ENCODE measurements around the gene HIPK2.

Gene HIPK2

DNA sequence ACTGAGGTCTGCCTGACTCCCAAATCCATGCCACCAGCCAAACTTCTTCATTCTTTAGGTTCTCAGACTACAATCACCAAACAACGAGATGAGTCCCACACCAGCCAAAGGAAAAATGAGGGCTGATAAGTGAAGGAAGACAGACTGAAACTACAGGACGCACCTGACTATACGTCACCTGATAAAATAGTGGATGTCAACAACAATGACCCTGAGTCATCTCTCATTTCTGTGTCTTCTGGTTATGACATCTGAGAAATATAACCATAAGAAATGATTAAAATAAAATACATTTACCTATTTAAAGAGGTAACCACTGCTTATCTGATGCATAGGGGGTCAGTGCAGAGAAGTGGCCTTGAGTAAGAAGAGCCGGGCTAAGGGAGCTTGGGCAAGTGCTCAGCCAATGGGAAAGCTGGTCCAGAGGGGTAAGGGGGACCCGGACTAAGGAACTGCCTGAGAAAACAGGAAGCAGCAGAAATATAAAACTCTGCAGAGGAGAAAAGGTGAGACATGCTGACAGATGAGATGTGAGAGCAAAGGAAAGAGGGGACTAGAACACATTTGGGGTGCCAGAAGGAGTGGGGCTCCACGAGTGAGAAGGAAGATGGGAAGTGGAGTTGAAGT lies 51.8 kb downstream of the HIPK2 start:
- peak; percentile 75 for DNase-seq (ENCODE audit: low read depth)
- TF ChIP-seq, protein P1, sequence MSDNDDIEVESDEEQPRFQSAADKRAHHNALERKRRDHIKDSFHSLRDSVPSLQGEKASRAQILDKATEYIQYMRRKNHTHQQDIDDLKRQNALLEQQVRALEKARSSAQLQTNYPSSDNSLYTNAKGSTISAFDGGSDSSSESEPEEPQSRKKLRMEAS (IDR thresholded peaks at IDR 0.05; ENCODE audit: low read depth, low read length), result no peak
- TF ChIP-seq MYC (IDR thresholded peaks at IDR 0.05; ENCODE audit: low read depth, low read length) (no peak), POLR2A (IDR thresholded peaks at IDR 0.05; ENCODE audit: extremely low read depth, insufficient read length) (no peak)
- TF ChIP-seq, protein P2, sequence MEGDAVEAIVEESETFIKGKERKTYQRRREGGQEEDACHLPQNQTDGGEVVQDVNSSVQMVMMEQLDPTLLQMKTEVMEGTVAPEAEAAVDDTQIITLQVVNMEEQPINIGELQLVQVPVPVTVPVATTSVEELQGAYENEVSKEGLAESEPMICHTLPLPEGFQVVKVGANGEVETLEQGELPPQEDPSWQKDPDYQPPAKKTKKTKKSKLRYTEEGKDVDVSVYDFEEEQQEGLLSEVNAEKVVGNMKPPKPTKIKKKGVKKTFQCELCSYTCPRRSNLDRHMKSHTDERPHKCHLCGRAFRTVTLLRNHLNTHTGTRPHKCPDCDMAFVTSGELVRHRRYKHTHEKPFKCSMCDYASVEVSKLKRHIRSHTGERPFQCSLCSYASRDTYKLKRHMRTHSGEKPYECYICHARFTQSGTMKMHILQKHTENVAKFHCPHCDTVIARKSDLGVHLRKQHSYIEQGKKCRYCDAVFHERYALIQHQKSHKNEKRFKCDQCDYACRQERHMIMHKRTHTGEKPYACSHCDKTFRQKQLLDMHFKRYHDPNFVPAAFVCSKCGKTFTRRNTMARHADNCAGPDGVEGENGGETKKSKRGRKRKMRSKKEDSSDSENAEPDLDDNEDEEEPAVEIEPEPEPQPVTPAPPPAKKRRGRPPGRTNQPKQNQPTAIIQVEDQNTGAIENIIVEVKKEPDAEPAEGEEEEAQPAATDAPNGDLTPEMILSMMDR (IDR thresholded peaks at IDR 0.05; ENCODE audit: low read depth, low read length), result no peak
- H3K4me3 ChIP-seq (ENCODE audit: low read depth, low read length), result no peak overlapping the region

DNA sequence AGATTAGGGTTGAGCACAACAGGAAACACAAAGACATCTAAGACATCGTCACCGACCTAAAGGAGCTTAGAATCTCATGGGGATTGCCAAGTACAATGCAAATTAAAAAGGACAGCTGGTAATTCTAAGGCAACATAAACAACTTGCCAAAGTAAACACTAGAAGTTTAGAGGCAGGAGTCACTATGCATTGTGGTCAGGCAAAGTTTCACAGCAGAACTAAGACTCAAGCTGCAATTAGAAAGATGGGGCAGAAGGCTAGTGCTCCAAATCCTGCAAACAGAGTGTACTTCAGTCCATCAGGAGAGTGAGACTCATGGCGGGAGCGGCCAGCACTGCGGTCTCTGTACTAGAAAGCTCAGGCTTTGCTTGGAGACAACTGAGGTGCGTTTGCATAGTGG lies 52.7 kb downstream of the HIPK2 start:
- no peak overlapping the region for H3K4me3 ChIP-seq (ENCODE audit: low read depth, low read length)
- TF ChIP-seq, protein P1 (IDR thresholded peaks at IDR 0.05; ENCODE audit: low read depth, low read length), result no peak
- TF ChIP-seq POLR2A (IDR thresholded peaks at IDR 0.05; ENCODE audit: extremely low read depth, insufficient read length) (no peak), MYC (IDR thresholded peaks at IDR 0.05; ENCODE audit: low read depth, low read length) (no peak)
- TF ChIP-seq, protein P2 (IDR thresholded peaks at IDR 0.05; ENCODE audit: low read depth, low read length), result no peak
- DNase-seq (ENCODE audit: low read depth), result no peak

DNA sequence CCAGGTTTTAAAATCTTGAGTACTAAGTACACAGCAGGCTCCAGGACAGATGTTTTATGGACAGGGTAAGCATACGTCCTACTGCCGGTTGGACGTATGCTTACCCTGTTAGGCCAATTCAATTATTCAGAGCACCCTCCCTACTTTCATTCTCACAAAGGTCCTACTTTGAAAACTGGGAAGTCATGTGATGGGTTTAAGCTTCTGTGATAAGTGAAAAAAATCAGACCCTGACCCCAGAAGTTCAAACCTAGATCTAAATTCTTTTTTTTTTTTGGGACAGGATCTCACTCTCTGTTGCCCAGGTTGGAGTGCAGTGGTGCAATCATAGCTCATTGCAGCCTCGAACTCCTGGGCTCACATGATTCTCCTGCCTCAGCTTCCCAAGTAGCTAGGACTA lies 55.2 kb downstream of the HIPK2 start:
- H3K4me3 ChIP-seq (ENCODE audit: low read depth, low read length), result no peak overlapping the region
- TF ChIP-seq, protein P2 (IDR thresholded peaks at IDR 0.05; ENCODE audit: low read depth, low read length), result no peak
- TF ChIP-seq POLR2A (IDR thresholded peaks at IDR 0.05; ENCODE audit: extremely low read depth, insufficient read length), result no peak
- TF ChIP-seq, protein P1 (IDR thresholded peaks at IDR 0.05; ENCODE audit: low read depth, low read length), result no peak
- no peak for TF ChIP-seq MYC (IDR thresholded peaks at IDR 0.05; ENCODE audit: low read depth, low read length)
- DNase-seq (ENCODE audit: low read depth), result no peak

DNA sequence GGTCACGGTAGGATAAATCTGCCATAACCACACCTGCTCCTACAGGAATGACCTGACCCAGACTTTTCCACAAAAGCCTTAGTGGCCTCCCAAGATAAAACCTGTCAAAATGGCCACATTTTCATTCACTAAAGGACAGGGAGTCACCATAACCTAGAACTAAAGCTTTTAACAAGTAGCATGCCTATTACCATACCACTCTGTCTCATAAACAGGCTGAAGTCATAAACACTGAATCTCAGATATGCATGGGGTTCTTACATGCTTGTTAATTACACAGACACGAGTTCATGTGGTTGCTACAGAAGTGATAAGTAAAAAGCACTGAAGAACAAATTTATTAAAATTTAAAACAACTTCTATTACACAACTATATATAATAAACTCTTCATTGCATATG lies 56.0 kb downstream of the HIPK2 start:
- DNase-seq (ENCODE audit: low read depth), result no peak
- TF ChIP-seq MYC (IDR thresholded peaks at IDR 0.05; ENCODE audit: low read depth, low read length), result no peak
- TF ChIP-seq, protein P1 (IDR thresholded peaks at IDR 0.05; ENCODE audit: low read depth, low read length), result no peak
- TF ChIP-seq POLR2A (IDR thresholded peaks at IDR 0.05; ENCODE audit: extremely low read depth, insufficient read length), result no peak
- TF ChIP-seq, protein P2 (IDR thresholded peaks at IDR 0.05; ENCODE audit: low read depth, low read length), result no peak
- H3K4me3 ChIP-seq (ENCODE audit: low read depth, low read length), result no peak overlapping the region

DNA sequence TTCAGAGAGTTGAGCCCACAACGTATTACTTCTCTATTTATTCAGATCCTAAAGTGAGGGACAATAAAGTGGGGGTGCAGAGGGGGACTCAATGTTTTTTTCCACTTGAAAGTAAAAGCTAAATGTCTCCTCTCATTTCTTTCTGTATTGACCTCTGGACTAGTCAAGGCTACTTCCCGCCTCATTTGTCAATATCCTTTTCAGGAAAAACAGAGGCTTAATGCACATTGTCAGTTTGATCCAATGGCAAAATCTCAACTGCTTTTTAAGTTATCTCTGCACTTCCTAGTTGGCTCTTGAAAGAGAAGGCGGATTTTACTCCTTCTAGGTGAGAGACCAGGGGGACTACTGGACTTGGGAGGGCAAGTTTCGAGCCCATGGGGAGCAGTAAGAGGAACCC lies 56.4 kb downstream of the HIPK2 start:
- TF ChIP-seq POLR2A (IDR thresholded peaks at IDR 0.05; ENCODE audit: extremely low read depth, insufficient read length) (no peak), MYC (IDR thresholded peaks at IDR 0.05; ENCODE audit: low read depth, low read length) (no peak)
- TF ChIP-seq, protein P2 (IDR thresholded peaks at IDR 0.05; ENCODE audit: low read depth, low read length), result no peak
- TF ChIP-seq, protein P1 (IDR thresholded peaks at IDR 0.05; ENCODE audit: low read depth, low read length), result no peak
- no peak overlapping the region for H3K4me3 ChIP-seq (ENCODE audit: low read depth, low read length)
- DNase-seq (ENCODE audit: low read depth), result no peak

All from NB4 (cell line).